ENCODE measurements around the gene FXYD5.

- TF ChIP-seq PATZ1 (CRISPR knock-in tag; IDR thresholded peaks at IDR 0.05; ENCODE audit: borderline replicate concordance) (no peak), POU6F1 (CRISPR knock-in tag; IDR thresholded peaks at IDR 0.05; ENCODE audit: borderline replicate concordance, low read depth) (no peak), CREB5 (CRISPR knock-in tag; IDR thresholded peaks at IDR 0.05; ENCODE audit: low read depth) (no peak), ESRRG (CRISPR knock-in tag; IDR thresholded peaks at IDR 0.05) (no peak), ZNF70 (CRISPR knock-in tag; IDR thresholded peaks at IDR 0.05) (no peak), CSDC2 (CRISPR knock-in tag; IDR thresholded peaks at IDR 0.05) (no peak)
These were observed 906 bp downstream of the FXYD5 start for GRCh38 chr19:35155441-35155840.

All from SK-N-SH treated with all-trans-retinoic acid at 6 μM for 48 hours (cell line).